HepG2 (cell line): ENCODE data around the gene HLF. TPM values are rescaled to one million over a fixed set of nuclear protein-coding genes. Genes with fewer than 3 reads are reported as not detected.

ENCODE experiments used
- ATF1 ChIP-seq: IDR thresholded peaks from 2 replicates; pipeline ENCODE4 v1.6.1; 2016; ENCODE audit warnings: mild to moderate bottlenecking, control low read depth
- MEF2D ChIP-seq: sonication (generic); formaldehyde crosslinking; IDR thresholded peaks from 2 replicates; pipeline ENCODE4 v1.5.1; 2020; ENCODE audit warnings: mild to moderate bottlenecking, missing genetic modification reagents
- MEIS1 ChIP-seq: sonication (generic); formaldehyde crosslinking; IDR thresholded peaks from 2 replicates; pipeline ENCODE4 v1.9.0; 2021; ENCODE audit warnings: mild to moderate bottlenecking, missing genetic modification reagents, moderate library complexity, borderline replicate concordance
- NFKB2 ChIP-seq: sonication (generic); formaldehyde crosslinking; IDR thresholded peaks from 2 replicates; pipeline ENCODE4 v1.4.0; 2020; ENCODE audit warnings: missing genetic modification reagents, borderline replicate concordance
- PHB2 ChIP-seq: fragments of 450-650 bp; IDR thresholded peaks from 2 replicates; pipeline ENCODE4 v1.6.1; 2018; ENCODE audit not compliant: partially characterized antibody
- STAT5B ChIP-seq: sonication (generic); formaldehyde crosslinking; IDR thresholded peaks from 2 replicates; pipeline ENCODE4 v1.4.0; 2020; ENCODE audit warnings: missing genetic modification reagents
- TRIM24 ChIP-seq: sonication (generic); formaldehyde crosslinking; IDR thresholded peaks from 2 replicates; pipeline ENCODE4 v1.8.0; 2022; ENCODE audit warnings: mild to moderate bottlenecking, missing genetic modification reagents
- polyA plus RNA-seq, 8 experiments: library from polyadenylated mRNA; depleted of rRNA in 3 of 8; stranded (reverse) in 7 of 8; unstranded in 1 of 8; fragments of >200 nt; fragmentation: Illumina TruSeq in 4 of 8; extraction: Trizol in 4 of 8; gene quantifications; 2 replicates each; pipeline versions ENCODE4 v1.2.1 to v1.2.3, GENCODE V29; 2011 to 2016; ENCODE audit warnings: low read depth in 4 of 8, missing spikeins in 1 of 8, mixed read lengths in 1 of 8; ENCODE audit not compliant: insufficient read depth in 1 of 8
- total RNA-seq, 5 experiments: library from RNA; depleted of rRNA; stranded (reverse); fragments of >200 nt; fragmentation: Illumina TruSeq; extraction: Trizol; gene quantifications; 2 replicates each; pipeline ENCODE4 v1.2.3, GENCODE V29; 2016; ENCODE audit warnings: low read depth in 1 of 5
- TF ChIP-seq, protein P1 (sequence below): sonication (generic); formaldehyde crosslinking; IDR thresholded peaks from 2 replicates; pipeline ENCODE4 v1.8.1; 2023; ENCODE audit warnings: mild to moderate bottlenecking, missing genetic modification reagents
- TF ChIP-seq, protein P2 (sequence below), 2 experiments: fragments of 450-650 bp in 1 of 2; sonication (generic) in 1 of 2; formaldehyde crosslinking in 1 of 2; IDR thresholded peaks; 2 replicates each; pipeline versions ENCODE4 v1.6.1 to v1.8.0; 2016 to 2022; ENCODE audit warnings: antibody characterized with exemption in 1 of 2, mild to moderate bottlenecking in 1 of 2, missing genetic modification reagents in 1 of 2
- TF ChIP-seq, protein P3 (sequence below): sonication (generic); formaldehyde crosslinking; IDR thresholded peaks from 2 replicates; pipeline ENCODE4 v1.4.0; 2020; ENCODE audit warnings: missing genetic modification reagents
- TF ChIP-seq, protein P4 (sequence below): sonication (generic); formaldehyde crosslinking; IDR thresholded peaks from 2 replicates; pipeline ENCODE4 v1.4.0; 2020; ENCODE audit warnings: missing genetic modification reagents, mild to moderate bottlenecking, borderline replicate concordance
- TF ChIP-seq, protein P5 (sequence below): sonication (generic); formaldehyde crosslinking; IDR thresholded peaks from 2 replicates; pipeline ENCODE4 v1.5.0; 2020; ENCODE audit warnings: missing genetic modification reagents, mild to moderate bottlenecking, borderline replicate concordance

HLF gene
- total and polyA plus RNA-seq, 2 of the 13 experiments (the other 11 are each of a cell fraction or from before 2014, with no cell fraction given): 202 to 346 TPM

DNA sequence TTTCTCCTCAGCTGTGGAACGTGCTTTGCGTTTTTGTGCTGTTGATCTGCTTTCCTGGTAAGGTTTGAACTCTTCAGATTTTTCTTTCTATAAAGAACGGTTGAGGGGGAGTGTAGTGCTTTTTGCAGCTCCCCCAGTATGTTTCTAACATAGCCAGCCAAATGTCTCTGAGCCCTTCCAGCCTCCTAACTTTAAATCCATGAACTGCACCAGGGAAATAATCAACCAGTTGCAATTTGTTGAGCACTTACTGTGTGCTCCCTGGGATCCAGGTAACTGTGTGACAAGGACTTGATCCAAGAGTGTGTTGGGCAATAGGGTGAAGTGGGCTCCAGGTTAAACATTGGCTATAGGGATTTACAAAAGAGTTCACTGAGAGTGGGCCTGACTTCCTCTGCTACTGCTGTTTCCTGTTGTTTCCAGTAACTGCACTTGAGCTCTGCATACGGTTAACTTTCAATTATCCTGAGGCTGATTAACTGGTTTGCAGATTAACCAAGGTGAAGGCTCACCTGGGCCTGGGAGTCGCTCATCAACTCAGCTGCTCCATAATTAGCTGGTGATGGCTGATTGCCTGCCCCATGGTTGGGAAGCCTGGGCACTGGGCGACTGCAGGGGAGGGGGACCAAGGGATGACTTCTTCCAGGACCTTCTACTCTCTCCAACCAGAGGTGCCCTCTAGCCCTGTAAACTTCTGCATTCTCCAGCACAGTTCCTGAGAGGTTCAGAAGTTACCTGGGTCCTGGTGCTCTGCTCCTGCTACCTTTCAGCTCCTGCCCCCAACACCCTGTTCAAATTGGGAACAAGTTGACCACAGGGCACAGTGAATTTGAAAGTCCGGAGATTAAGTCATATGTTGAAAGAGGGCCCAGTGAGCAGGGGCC lies 19.5 kb downstream of the HLF start (continued):
- TF ChIP-seq, protein P1, sequence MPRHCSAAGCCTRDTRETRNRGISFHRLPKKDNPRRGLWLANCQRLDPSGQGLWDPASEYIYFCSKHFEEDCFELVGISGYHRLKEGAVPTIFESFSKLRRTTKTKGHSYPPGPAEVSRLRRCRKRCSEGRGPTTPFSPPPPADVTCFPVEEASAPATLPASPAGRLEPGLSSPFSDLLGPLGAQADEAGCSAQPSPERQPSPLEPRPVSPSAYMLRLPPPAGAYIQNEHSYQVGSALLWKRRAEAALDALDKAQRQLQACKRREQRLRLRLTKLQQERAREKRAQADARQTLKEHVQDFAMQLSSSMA (CRISPR knock-in tag): peak; percentile 63
- TF ChIP-seq NFKB2 (CRISPR knock-in tag) (no peak; the same call in 1 of the 2 replicates), STAT5B (CRISPR knock-in tag) (peak; percentile 72; the same call in 1 of the 2 replicates), TRIM24 (CRISPR knock-in tag) (no peak), MEIS1 (CRISPR knock-in tag) (peak; percentile 93), PHB2 (no peak), MEF2D (CRISPR knock-in tag) (peak; percentile 97), ATF1 (CRISPR knock-in tag) (peak; percentile 71)
- TF ChIP-seq, protein P2, sequence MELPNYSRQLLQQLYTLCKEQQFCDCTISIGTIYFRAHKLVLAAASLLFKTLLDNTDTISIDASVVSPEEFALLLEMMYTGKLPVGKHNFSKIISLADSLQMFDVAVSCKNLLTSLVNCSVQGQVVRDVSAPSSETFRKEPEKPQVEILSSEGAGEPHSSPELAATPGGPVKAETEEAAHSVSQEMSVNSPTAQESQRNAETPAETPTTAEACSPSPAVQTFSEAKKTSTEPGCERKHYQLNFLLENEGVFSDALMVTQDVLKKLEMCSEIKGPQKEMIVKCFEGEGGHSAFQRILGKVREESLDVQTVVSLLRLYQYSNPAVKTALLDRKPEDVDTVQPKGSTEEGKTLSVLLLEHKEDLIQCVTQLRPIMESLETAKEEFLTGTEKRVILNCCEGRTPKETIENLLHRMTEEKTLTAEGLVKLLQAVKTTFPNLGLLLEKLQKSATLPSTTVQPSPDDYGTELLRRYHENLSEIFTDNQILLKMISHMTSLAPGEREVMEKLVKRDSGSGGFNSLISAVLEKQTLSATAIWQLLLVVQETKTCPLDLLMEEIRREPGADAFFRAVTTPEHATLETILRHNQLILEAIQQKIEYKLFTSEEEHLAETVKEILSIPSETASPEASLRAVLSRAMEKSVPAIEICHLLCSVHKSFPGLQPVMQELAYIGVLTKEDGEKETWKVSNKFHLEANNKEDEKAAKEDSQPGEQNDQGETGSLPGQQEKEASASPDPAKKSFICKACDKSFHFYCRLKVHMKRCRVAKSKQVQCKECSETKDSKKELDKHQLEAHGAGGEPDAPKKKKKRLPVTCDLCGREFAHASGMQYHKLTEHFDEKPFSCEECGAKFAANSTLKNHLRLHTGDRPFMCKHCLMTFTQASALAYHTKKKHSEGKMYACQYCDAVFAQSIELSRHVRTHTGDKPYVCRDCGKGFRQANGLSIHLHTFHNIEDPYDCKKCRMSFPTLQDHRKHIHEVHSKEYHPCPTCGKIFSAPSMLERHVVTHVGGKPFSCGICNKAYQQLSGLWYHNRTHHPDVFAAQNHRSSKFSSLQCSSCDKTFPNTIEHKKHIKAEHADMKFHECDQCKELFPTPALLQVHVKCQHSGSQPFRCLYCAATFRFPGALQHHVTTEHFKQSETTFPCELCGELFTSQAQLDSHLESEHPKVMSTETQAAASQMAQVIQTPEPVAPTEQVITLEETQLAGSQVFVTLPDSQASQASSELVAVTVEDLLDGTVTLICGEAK (IDR thresholded peaks at IDR 0.05): no peak
- TF ChIP-seq, protein P2 (CRISPR knock-in tag; IDR thresholded peaks at IDR 0.05): peak; percentile 81; the same call in 1 of the 2 replicates
- TF ChIP-seq, protein P3, sequence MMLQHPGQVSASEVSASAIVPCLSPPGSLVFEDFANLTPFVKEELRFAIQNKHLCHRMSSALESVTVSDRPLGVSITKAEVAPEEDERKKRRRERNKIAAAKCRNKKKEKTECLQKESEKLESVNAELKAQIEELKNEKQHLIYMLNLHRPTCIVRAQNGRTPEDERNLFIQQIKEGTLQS: peak; percentile 30; the same call in 1 of the 2 replicates
- TF ChIP-seq, protein P4, sequence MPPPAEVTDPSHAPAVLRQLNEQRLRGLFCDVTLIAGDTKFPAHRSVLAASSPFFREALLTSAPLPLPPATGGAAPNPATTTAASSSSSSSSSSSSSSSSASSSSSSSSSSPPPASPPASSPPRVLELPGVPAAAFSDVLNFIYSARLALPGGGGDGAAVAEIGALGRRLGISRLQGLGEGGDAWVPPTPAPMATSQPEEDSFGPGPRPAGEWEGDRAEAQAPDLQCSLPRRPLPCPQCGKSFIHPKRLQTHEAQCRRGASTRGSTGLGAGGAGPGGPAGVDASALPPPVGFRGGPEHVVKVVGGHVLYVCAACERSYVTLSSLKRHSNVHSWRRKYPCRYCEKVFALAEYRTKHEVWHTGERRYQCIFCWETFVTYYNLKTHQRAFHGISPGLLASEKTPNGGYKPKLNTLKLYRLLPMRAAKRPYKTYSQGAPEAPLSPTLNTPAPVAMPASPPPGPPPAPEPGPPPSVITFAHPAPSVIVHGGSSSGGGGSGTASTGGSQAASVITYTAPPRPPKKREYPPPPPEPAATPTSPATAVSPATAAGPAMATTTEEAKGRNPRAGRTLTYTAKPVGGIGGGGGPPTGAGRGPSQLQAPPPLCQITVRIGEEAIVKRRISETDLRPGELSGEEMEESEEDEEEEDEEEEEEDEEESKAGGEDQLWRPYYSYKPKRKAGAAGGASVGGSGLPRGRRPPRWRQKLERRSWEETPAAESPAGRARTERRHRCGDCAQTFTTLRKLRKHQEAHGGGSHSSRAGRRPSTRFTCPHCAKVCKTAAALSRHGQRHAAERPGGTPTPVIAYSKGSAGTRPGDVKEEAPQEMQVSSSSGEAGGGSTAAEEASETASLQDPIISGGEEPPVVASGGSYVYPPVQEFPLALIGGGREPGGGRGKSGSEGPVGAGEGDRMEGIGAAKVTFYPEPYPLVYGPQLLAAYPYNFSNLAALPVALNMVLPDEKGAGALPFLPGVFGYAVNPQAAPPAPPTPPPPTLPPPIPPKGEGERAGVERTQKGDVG (CRISPR knock-in tag): no peak
- TF ChIP-seq, protein P5, sequence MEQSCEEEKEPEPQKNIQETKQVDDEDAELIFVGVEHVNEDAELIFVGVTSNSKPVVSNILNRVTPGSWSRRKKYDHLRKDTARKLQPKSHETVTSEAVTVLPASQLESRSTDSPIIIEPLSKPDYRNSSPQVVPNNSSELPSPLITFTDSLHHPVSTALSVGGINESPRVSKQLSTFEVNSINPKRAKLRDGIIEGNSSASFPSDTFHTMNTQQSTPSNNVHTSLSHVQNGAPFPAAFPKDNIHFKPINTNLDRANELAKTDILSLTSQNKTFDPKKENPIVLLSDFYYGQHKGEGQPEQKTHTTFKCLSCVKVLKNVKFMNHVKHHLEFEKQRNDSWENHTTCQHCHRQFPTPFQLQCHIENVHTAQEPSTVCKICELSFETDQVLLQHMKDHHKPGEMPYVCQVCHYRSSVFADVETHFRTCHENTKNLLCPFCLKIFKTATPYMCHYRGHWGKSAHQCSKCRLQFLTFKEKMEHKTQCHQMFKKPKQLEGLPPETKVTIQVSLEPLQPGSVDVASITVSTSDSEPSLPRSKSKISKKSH (CRISPR knock-in tag): no peak
